NCI-H2196 treated with DMSO at 0.1 percent for 48 hours (cell line): ENCODE results near the gene ATG13.

Source experiments
- DNase-seq: peaks from one replicate; lab custom pipeline; 2025; ENCODE audit not compliant: unreplicated experiment; lab: John Stamatoyannopoulos, UW

ATG13 gene

GRCh38 chr11:46722566-46723358 lies 105.4 kb downstream of the ATG13 start:
- DNase-seq, result no peak

GRCh38 chr11:46723359-46723680 lies 106.0 kb downstream of the ATG13 start:
- DNase-seq, result no peak

GRCh38 chr11:46724088-46724487 lies 106.7 kb downstream of the ATG13 start:
- DNase-seq, result no peak
